Esophagus (tissue), 2 donors: ENCODE data around the gene HRK. TPM values are rescaled to one million over a fixed set of nuclear protein-coding genes. Genes with fewer than 3 reads are reported as not detected.

Experiments used
- H3K27ac ChIP-seq, 2 donors: one replicate each; pipeline ENCODE4 v1.5.1; 2013; ENCODE audit warnings: low read depth in 2 of 2, mild to moderate bottlenecking in 2 of 2, inconsistent platforms in 1 of 2, low read length in 1 of 2, moderate library complexity in 1 of 2
- H3K27me3 ChIP-seq, 2 donors: one replicate each; pipeline ENCODE4 v1.6.1; 2013; ENCODE audit warnings: low read length in 2 of 2, control low read depth in 1 of 2, mild to moderate bottlenecking in 1 of 2; ENCODE audit not compliant: insufficient read depth in 2 of 2, control insufficient read depth in 1 of 2
- H3K36me3 ChIP-seq, 2 donors: one replicate each; pipeline ENCODE4 v1.6.1; 2013; ENCODE audit warnings: low read length in 1 of 2; ENCODE audit not compliant: control insufficient read depth in 2 of 2, insufficient read depth in 2 of 2
- H3K4me1 ChIP-seq, 2 donors: one replicate each; pipeline ENCODE4 v1.6.1; 2013; ENCODE audit warnings: low read length in 1 of 2; ENCODE audit not compliant: control insufficient read depth in 2 of 2, insufficient read depth in 2 of 2
- H3K4me3 ChIP-seq, 2 donors: one replicate each; pipeline ENCODE4 v1.5.1; 2013; ENCODE audit warnings: low read length in 2 of 2, mild to moderate bottlenecking in 2 of 2, low read depth in 1 of 2, moderate library complexity in 1 of 2
- H3K9me3 ChIP-seq, 2 donors: one replicate each; pipeline ENCODE4 v1.6.1; 2013; ENCODE audit warnings: mild to moderate bottlenecking in 2 of 2, low read depth in 1 of 2, low read length in 1 of 2, moderate library complexity in 1 of 2; ENCODE audit not compliant: control insufficient read depth in 2 of 2, insufficient read depth in 1 of 2
- WGBS, 2 donors: extraction: QIAGEN DNeasy Blood & Tissue Kit; methylation state at CpG; one replicate each; pipeline ENCODE4 v1.1.7; 2013; 5-methylcytosine and 5-hydroxymethylcytosine counted together
- polyA plus RNA-seq, 2 donors: library from polyadenylated mRNA; stranded (reverse); fragments of 200-250 nt; gene quantifications; one replicate each; pipeline ENCODE4 v1.2.3, GENCODE V29; 2013
- donor health status: healthy with polysubstance abuse.
- donor health status: Bipolar disorder and iron deficiency.

The HRK gene
- under 1 TPM; 0.18 to 0.20 TPM for polyA plus RNA-seq

DNA sequence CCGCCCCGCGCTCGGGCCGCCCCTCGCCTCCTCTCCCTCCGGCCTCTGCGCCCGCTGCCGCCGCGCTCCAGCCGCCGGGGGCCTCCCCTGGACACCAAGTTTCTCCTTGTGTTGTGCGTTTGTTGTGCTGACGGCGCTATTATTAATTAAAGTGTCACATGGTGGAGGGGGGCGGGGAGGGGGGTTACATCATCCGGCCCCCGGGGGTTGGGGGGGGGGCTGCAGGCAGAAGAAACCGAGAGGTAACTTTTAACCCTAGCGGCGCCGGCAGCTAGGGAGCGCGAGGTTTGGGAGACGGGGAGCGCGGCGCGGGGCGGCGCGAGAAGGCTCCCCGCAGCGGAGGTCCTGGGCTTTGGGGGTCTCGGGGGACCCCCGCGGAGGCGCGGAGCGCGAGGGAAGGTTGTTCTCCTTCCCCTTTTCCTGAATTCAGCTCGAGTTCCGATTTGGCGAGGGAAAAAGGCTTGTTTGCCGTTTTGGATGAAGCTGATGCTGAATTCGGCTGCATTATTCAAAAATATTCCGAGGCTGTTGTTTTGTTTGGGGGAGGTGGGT, at the start of gene HRK:
TSS of gene HRK (minus strand) at position 117 of the 552 bp plus-strand sequence. CDS start 134 bp downstream, outside the sequence.
- peaks cover 9 to 13% of the 10 kb centered on the region in 2 donors for H3K27me3 ChIP-seq
- no peaks in the 10 kb centered on the region for H3K9me3 ChIP-seq
- no peaks in the 10 kb centered on the region for H3K36me3 ChIP-seq
- H3K4me3 ChIP-seq, result peak within 1 kb of the TSS; percentile 25 to 44
- H3K27ac ChIP-seq, result no peak within 1 kb of the TSS
- 1 to 2% methylated on average over 41 to 49 of the region's 49 CpGs for WGBS, 2 donors
- H3K4me1 ChIP-seq, result peaks cover 11 to 12% of the 10 kb centered on the region in 2 donors

DNA sequence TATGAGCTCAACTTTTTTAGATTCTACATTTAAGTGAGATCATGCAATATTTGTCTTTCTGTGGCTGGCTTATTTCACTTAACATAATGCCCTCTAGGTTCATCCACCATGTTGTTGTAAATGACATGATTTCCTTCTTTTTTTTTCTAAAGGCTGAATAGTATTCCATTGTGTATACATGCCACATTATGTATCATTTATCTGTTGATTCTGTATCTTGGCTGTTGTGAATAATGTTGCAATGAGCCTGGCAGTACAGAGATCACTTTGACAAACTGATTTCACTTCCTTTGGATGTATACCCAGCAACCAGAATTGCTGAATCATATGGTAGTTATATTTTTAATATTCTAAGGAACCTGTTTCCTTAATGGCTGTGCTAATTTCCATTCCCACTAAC, 48.6 kb upstream of the HRK start:
- no peaks in the 10 kb centered on the region for H3K9me3 ChIP-seq
- no peaks in the 10 kb centered on the region for H3K36me3 ChIP-seq
- H3K4me3 ChIP-seq, result no peak overlapping the region
- H3K4me1 ChIP-seq, result no peaks in the 10 kb centered on the region
- H3K27me3 ChIP-seq, result no peaks in the 10 kb centered on the region
- no peak overlapping the region for H3K27ac ChIP-seq

DNA sequence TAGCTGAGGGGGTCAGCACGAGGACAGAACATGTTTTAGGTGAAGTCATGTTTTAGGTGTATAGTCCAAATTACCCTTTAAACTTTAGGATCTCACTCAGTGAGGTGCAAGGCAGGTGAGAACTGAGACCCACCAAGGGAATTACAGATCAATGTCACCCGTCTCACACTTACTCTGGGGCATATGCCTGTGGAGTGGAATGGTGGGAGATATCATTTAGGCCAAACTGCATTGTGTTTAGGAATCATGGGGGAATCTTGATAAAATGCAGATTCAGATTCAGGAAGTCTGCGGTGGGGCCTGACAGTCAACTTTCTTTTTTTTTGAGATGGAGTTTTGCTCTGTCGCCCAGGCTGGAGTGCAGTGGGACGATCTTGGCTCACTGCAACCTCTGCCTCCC, 47.3 kb upstream of the HRK start:
- Histone ChIP-seq H3K9me3 (no peaks in the 10 kb centered on the region), H3K4me1 (no peaks in the 10 kb centered on the region), H3K36me3 (no peaks in the 10 kb centered on the region), H3K27ac (no peak overlapping the region), H3K4me3 (no peak overlapping the region), H3K27me3 (no peaks in the 10 kb centered on the region)
- WGBS, 2 donors, result 94 to 96% methylated on average over 5 of the region's 5 CpGs

DNA sequence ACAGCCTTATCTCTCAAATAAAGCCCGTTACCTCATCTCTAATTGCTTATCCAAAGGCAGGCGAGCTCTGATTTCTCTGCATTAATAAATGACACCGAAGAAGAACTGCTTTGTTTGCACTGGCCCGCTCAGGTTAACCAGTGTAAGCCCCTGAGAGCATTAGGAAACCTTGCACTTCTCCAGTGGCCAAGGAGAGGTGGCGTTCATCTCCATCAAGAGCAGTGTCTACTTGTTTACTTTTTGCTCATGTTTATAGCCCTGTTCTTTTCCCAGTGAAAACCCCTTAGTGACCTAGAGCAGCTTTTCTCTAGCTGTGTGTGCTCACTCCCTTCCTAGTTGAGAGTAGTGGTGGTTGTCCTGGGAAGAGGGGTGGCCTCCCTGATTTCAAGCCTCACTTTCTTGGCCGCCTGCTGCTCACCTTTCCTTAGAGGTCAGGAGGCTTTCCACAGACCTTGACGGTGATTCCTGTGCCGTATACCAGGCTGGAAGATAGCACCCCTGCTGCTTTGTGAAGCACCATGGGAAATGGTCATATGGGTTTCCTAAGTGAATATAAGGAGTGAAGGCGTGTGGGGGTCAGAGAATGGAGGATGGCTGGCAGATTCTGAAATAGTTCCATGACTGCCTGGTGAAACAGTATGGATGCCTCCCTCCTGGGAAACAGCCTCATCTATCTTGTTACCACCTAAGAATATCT, 46.2 kb upstream of the HRK start:
- H3K27ac ChIP-seq, result no peak overlapping the region
- WGBS, 2 donors, result 73 to 76% methylated on average over 9 of the region's 9 CpGs
- H3K4me3 ChIP-seq, result no peak overlapping the region
- H3K36me3 ChIP-seq, result no peaks in the 10 kb centered on the region
- no peaks in the 10 kb centered on the region for H3K4me1 ChIP-seq
- H3K9me3 ChIP-seq, result no peaks in the 10 kb centered on the region
- no peaks in the 10 kb centered on the region for H3K27me3 ChIP-seq

DNA sequence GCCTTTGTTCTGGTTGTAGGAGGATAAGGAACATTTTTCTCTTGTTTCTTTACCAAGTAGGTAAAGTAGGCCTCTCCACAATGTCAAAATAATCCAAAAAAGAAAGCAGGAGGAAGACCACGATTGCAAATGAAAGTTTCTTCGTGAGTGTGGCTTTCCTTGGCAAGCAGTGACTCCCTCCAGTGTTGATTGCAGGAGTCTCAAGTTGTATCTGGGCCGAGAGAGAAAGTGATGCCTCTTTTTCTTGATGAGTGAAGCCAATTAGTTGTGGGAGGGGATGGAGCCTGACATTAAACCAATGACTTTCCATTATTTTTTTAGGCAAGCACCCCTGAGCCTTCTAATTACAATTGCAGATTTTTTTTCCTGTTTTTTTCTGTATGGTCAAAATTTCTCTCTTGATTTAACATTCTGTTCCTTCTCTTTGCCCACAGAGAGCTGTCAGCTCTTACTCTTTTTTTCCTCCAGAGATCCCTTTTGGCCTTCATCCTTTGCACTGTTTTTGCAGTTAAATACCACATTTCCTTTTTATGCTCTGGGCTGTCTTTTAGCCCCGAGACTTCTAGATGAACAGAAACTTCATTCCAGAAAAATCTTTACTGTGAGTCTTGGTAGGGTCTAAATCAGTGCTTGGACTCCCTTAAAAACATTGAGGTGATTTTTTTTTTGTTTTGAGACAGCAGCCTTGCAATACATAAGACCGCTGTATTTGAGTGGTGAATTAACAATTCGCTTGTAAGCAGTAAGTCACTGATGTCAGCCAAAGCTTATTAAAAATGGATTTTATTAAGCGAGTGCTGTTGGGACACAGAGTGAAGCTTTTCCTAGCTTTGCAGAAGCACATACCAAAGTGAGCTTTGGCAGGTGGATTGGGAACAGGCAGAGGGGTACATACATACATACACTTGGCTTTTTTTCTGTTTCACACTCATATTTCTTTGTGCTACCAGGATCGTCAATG, 45.3 kb upstream of the HRK start:
- 66 to 73% methylated on average over 8 of the region's 8 CpGs for WGBS, 2 donors
- H3K27me3 ChIP-seq, result no peaks in the 10 kb centered on the region
- no peaks in the 10 kb centered on the region for H3K4me1 ChIP-seq
- H3K27ac ChIP-seq, result no peak overlapping the region
- H3K36me3 ChIP-seq, result no peaks in the 10 kb centered on the region
- H3K9me3 ChIP-seq, result no peaks in the 10 kb centered on the region
- no peak overlapping the region for H3K4me3 ChIP-seq

DNA sequence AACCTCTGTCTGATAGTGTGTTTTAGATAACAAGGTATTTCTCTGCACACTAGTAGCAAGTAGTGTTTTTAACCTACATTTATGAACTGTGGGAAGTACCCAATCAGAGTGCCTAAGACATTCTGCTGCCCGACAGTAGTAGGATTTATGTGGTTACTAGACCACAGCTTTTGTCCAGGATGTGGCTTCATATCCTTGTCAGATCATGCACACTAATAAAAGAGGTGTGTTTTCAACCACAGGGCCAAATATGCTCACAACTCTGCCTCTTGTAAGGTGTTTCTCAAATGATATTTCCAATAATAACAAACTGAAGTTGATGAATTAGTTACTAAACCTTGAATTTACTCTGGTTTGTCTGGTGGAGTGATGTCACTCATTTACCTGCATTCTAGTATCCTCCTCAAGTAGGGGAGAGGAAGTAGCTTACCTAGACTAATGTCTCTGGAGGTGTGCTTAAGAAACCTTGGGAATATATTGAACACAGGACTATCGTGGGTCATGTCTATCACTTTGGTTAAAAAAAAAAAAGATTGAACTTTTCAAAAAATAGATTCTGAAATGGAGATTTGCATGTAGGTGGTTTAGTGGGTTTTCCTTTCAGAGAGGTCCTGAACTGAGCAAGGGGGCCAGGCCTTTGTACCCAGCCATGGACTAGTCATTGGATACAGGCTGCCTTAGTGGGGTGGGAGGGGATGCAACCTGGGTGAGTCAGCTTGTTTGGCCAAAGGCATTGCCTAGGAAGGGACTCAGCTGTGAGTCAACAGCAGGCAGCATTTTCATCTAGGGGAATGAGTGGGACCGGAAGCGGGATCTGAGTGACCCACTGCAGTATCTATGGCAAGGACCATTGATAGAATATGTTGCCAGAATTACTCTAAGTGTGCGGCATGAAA, 43.6 kb upstream of the HRK start:
- Histone ChIP-seq H3K27me3 (no peaks in the 10 kb centered on the region), H3K9me3 (no peaks in the 10 kb centered on the region), H3K4me3 (no peak overlapping the region), H3K36me3 (no peaks in the 10 kb centered on the region), H3K4me1 (no peaks in the 10 kb centered on the region), H3K27ac (no peak overlapping the region)
- 70% methylated on average over 5 of the region's 5 CpGs for WGBS, 2 donors

DNA sequence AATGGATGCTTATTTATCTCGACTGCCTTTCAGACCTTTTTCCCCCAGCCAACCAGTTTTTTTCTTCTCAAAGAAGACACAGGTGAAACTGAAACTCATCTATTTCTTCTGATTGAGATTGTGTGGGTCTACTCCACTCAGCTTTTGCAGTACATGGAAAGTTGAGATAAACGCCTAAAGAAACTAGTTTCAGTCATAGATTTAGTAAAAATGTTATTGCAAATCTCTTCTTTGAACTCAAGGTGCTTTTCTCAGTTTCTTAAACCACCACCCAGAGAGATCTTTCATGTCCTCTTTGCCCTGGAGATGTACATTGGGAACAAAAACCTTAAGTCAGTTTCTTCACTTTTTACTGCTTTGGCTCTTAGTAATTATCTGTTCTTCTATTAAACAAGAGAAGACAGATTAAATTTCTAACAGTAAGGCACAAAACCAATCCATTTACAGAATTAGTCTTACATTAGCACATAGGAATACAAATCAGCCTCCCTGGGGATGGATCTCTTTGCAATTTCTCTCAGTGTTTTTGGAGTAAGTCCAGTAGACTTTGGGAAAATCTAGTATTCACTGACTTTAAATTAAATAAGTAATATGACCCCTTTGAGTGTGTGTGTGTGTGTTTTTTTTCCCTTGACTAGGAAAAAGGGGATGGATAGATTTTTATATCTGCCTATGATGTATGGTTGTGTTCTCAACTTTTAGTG, 41.1 kb upstream of the HRK start:
- H3K4me3 ChIP-seq, result no peak overlapping the region
- H3K4me1 ChIP-seq, result no peaks in the 10 kb centered on the region
- no peaks in the 10 kb centered on the region for H3K36me3 ChIP-seq
- H3K27ac ChIP-seq, result no peak overlapping the region
- no peaks in the 10 kb centered on the region for H3K27me3 ChIP-seq
- H3K9me3 ChIP-seq, result no peaks in the 10 kb centered on the region
- WGBS, 2 donors, result 81 to 85% methylated on average over 2 of the region's 2 CpGs

DNA sequence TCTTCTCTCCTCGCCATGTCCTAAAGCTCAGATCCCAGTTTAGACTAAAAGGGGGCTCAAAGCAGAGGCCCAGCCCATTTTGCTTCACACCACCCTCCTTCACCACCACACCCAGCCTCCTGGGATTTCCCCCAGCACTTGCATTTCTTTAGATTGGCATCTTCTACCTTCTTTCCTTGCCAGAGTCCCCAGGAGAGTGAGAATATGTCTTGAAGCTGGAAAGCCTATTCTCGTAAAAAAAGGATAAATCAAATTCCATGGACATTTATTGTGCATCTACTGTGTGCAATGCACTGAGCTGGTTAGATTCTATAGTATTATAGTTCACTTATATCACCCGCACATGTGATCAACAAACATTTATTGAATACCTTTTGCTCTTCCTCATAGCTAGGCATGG, 39.7 kb upstream of the HRK start:
- Histone ChIP-seq H3K4me1 (peaks cover 0 to 5% of the 10 kb centered on the region in 2 donors), H3K36me3 (no peaks in the 10 kb centered on the region), H3K9me3 (no peaks in the 10 kb centered on the region), H3K27me3 (no peaks in the 10 kb centered on the region), H3K4me3 (no peak overlapping the region), H3K27ac (no peak overlapping the region)
- WGBS, 2 donors, result 79 to 94% methylated on average over 3 of the region's 3 CpGs
